Kidney (tissue), 14 donors: ENCODE measurements around the gene OSTN. TPM values are rescaled to one million over a fixed set of nuclear protein-coding genes. Genes with fewer than 3 reads are reported as not detected.

ENCODE experiments used
- DNase-seq, 5 donors: peaks; one replicate each; pipeline ENCODE4 v3.0.0-alpha.2; 2013 to 2020
- FAIRE-seq: peaks from 2 replicates; lab custom pipeline; 2012; peaks lifted over from hg19 to GRCh38; lab: Jason Lieb, UNC
- H3K27ac ChIP-seq, 2 donors: one replicate each; pipeline ENCODE4 v1.7.0; 2013; ENCODE audit warnings: low read depth in 2 of 2, low read length in 2 of 2, inconsistent platforms in 1 of 2
- H3K27me3 ChIP-seq: one replicate; pipeline ENCODE4 v1.7.1; 2013; ENCODE audit warnings: low read length, inconsistent platforms; ENCODE audit not compliant: control insufficient read depth, insufficient read depth
- H3K36me3 ChIP-seq, 3 donors: one replicate each; pipeline versions ENCODE4 v1.7.0 to v1.7.1; 2013; ENCODE audit warnings: low read length in 3 of 3, control low read depth in 1 of 3, inconsistent platforms in 1 of 3; ENCODE audit not compliant: insufficient read depth in 3 of 3, control insufficient read depth in 2 of 3
- H3K4me1 ChIP-seq, 3 donors: one replicate each; pipeline versions ENCODE4 v1.7.0 to v1.7.1; 2013; ENCODE audit warnings: low read length in 3 of 3, inconsistent platforms in 1 of 3, low read depth in 1 of 3; ENCODE audit not compliant: control insufficient read depth in 2 of 3, insufficient read depth in 2 of 3
- H3K4me3 ChIP-seq, 3 donors: one replicate each; pipeline versions ENCODE4 v1.7.0 to v1.8.1; 2013; ENCODE audit warnings: low read length in 3 of 3, control low read depth in 1 of 3, inconsistent platforms in 1 of 3
- H3K9ac ChIP-seq, 3 donors: one replicate each; pipeline versions ENCODE4 v1.7.0 to v1.7.1; 2013; ENCODE audit warnings: low read length in 3 of 3, control low read depth in 1 of 3, inconsistent platforms in 1 of 3
- H3K9me3 ChIP-seq, 3 donors: one replicate each; pipeline versions ENCODE4 v1.7.0 to v1.7.1; 2013; ENCODE audit warnings: low read length in 3 of 3, control low read depth in 1 of 3, inconsistent platforms in 1 of 3; ENCODE audit not compliant: control insufficient read depth in 2 of 3, insufficient read depth in 1 of 3
- intact Hi-C: fragments of 100-400 bp; cut with DNase I; formaldehyde crosslinking; loops from one replicate; pipeline ENCODE4 v1.11.1; 2022
- polyA plus RNA-seq: library from polyadenylated mRNA; stranded (reverse); fragments of 350-450 nt; fragmentation: Illumina TruSeq; extraction: RNeasy Lipid Tissue Mini Kit (QIAGEN cat#74804); gene quantifications from one replicate; pipeline ENCODE4 v1.2.3, GENCODE V29; 2014; ENCODE audit warnings: low read depth, low replicate concordance; ENCODE audit not compliant: insufficient read depth
- total RNA-seq: library from RNA; stranded (reverse); fragmentation: NEBNext Ultra II Directional; extraction: Animal tissue kit (Norgen Biotek cat#: 25700); gene quantifications from one replicate; pipeline ENCODE4 v1.2.1, GENCODE V29; 2021
- TF ChIP-seq, protein P1 (sequence below): IDR thresholded peaks from 3 replicates; pipeline ENCODE4 v1.5.1; 2012; ENCODE audit warnings: mild to moderate bottlenecking, moderate library complexity, borderline replicate concordance; ENCODE audit not compliant: insufficient read depth; ENCODE audit errors: extremely low read depth
- donor health status: control.
- donor health status: control.
- donor health status: control.
- donor health status: control.
- donor health status: control.
- donor health status: DM: yes; HTN: yes; CAD: no.
- donor health status: Normal renal cell carcinoma (clear cell type).

Gene OSTN
- total and polyA plus RNA-seq, 2 donors from 2014 or later, result not detected

GRCh38 chr3:191296041-191296541, 97.0 kb downstream of the OSTN start:
- intact Hi-C loops, result no loop called here
- DNase-seq, result no peak
- H3K27ac ChIP-seq, result no peak overlapping the region
- H3K36me3 ChIP-seq, result no peaks in the 10 kb centered on the region
- H3K9ac ChIP-seq, result no peak overlapping the region
- H3K27me3 ChIP-seq, result no peaks in the 10 kb centered on the region
- no peaks in the 10 kb centered on the region for H3K9me3 ChIP-seq
- TF ChIP-seq, protein P1, sequence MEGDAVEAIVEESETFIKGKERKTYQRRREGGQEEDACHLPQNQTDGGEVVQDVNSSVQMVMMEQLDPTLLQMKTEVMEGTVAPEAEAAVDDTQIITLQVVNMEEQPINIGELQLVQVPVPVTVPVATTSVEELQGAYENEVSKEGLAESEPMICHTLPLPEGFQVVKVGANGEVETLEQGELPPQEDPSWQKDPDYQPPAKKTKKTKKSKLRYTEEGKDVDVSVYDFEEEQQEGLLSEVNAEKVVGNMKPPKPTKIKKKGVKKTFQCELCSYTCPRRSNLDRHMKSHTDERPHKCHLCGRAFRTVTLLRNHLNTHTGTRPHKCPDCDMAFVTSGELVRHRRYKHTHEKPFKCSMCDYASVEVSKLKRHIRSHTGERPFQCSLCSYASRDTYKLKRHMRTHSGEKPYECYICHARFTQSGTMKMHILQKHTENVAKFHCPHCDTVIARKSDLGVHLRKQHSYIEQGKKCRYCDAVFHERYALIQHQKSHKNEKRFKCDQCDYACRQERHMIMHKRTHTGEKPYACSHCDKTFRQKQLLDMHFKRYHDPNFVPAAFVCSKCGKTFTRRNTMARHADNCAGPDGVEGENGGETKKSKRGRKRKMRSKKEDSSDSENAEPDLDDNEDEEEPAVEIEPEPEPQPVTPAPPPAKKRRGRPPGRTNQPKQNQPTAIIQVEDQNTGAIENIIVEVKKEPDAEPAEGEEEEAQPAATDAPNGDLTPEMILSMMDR, result no peak
- H3K4me1 ChIP-seq, result no peaks in the 10 kb centered on the region
- FAIRE-seq, result no peak
- no peak overlapping the region for H3K4me3 ChIP-seq

GRCh38 chr3:191298846-191299245, 99.8 kb downstream of the OSTN start:
- TF ChIP-seq, protein P1, result no peak
- Histone ChIP-seq H3K27me3 (no peaks in the 10 kb centered on the region), H3K27ac (no peak overlapping the region), H3K4me3 (no peak overlapping the region), H3K9me3 (no peaks in the 10 kb centered on the region), H3K36me3 (no peaks in the 10 kb centered on the region), H3K9ac (no peak overlapping the region), H3K4me1 (no peaks in the 10 kb centered on the region)
- no peak for FAIRE-seq
- intact Hi-C loops, result no loop called here
- DNase-seq, result no peak

DNA sequence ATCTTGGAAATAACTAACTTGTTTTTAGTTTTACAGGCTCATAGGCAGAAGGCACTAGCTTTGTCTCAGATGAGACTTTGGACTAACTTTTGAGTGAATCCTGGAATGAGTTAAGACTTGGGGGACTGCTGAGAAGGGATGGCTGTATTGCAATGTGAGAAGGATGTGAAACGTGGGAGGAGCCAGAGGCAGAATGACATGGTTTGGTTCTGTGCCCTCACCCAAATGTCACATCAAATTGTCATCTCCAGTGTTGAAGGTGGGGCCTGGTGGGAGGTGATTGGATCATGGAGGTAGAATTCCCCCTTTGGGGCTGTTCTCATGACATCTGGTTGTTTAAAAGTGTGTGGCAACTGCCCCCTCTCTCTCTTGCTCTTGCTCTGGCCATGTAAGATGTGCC, 101.4 kb downstream of the OSTN start:
- Histone ChIP-seq H3K27ac (no peak overlapping the region), H3K4me1 (no peaks in the 10 kb centered on the region), H3K9ac (no peak overlapping the region), H3K27me3 (no peaks in the 10 kb centered on the region), H3K4me3 (no peak overlapping the region), H3K36me3 (no peaks in the 10 kb centered on the region), H3K9me3 (no peaks in the 10 kb centered on the region)
- FAIRE-seq (no peak), DNase-seq (peak in 1 of 5 donors; percentile 4)
- intact Hi-C loops, result no loop called here
- TF ChIP-seq, protein P1, result no peak

DNA sequence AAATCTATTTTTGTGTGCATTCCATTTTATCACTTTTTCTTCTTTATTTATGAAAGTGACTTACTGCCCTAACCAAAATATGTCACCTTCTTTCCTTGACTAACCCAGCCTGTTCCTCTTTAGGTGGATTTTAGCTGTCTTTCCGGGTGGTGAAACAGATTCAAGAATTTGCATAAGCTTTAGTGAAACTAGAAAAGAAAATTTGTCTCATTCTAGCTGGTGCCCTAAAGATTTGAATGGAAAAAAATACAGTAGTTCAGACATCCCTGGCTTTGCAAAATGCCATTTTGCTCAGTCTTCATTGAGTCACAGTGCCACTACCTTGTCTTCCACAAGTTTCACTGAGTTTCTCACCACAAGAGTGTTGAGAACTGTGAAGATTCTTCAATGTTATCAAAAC, 102.0 kb downstream of the OSTN start:
- no peaks in the 10 kb centered on the region for H3K27me3 ChIP-seq

More for the DNA sequence above, 102.0 kb downstream of the OSTN start:
- FAIRE-seq (no peak), DNase-seq (no peak)
- Histone ChIP-seq H3K4me3 (no peak overlapping the region), H3K36me3 (no peaks in the 10 kb centered on the region), H3K9me3 (no peaks in the 10 kb centered on the region), H3K9ac (no peak overlapping the region), H3K27ac (no peak overlapping the region), H3K4me1 (no peaks in the 10 kb centered on the region)
- intact Hi-C loops, result no loop called here
- TF ChIP-seq, protein P1, result no peak
